ENCODE measurements around the gene CDH19. TPM values are rescaled to one million over a fixed set of nuclear protein-coding genes. Genes with fewer than 3 reads are reported as not detected.

Gene CDH19
- total RNA-seq, 4 donors from 2014 or later: 24.9 to 51.1 (median 38.8) TPM

DNA sequence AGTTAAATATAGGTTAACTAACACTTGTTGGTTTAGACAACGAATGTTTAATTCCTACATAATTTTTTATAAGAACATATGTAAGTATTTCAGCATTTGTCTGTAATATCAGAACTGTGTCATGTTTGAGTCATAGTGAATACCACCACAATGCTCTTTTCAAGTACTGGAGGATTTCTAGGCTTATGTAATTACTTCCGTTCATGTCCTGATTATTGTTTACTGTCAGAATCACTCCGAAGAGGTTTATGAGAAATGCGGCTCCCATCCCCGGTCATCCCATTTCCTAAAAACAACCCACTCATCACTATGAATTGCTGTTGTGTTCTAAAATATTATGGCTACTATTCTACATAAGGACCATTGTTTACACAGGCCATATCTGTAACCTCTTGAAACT is 45.1 kb downstream of the CDH19 start:
- no peak overlapping the region for H3K4me3 ChIP-seq
- H3K9me3 ChIP-seq: peaks cover 0 to 3% (median 0%) of the 10 kb centered on the region in 3 donors
- H3K36me3 ChIP-seq: no peaks in the 10 kb centered on the region
- TF ChIP-seq POLR2A (IDR thresholded peaks at IDR 0.05) (no peak), EP300 (IDR thresholded peaks at IDR 0.05) (no peak), POLR2AphosphoS5 (IDR thresholded peaks at IDR 0.05) (no peak)
- TF ChIP-seq, protein P1, sequence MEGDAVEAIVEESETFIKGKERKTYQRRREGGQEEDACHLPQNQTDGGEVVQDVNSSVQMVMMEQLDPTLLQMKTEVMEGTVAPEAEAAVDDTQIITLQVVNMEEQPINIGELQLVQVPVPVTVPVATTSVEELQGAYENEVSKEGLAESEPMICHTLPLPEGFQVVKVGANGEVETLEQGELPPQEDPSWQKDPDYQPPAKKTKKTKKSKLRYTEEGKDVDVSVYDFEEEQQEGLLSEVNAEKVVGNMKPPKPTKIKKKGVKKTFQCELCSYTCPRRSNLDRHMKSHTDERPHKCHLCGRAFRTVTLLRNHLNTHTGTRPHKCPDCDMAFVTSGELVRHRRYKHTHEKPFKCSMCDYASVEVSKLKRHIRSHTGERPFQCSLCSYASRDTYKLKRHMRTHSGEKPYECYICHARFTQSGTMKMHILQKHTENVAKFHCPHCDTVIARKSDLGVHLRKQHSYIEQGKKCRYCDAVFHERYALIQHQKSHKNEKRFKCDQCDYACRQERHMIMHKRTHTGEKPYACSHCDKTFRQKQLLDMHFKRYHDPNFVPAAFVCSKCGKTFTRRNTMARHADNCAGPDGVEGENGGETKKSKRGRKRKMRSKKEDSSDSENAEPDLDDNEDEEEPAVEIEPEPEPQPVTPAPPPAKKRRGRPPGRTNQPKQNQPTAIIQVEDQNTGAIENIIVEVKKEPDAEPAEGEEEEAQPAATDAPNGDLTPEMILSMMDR (IDR thresholded peaks at IDR 0.05): no peak
- H3K27ac ChIP-seq: no peak overlapping the region
- H3K27me3 ChIP-seq: no peaks in the 10 kb centered on the region
- 78 to 86% methylated on average over 5 of the region's 5 CpGs for WGBS, 2 donors (ENCODE audit: low coverage in 1 of 2)
- no peak for ATAC-seq
- H3K4me1 ChIP-seq: no peaks in the 10 kb centered on the region

DNA sequence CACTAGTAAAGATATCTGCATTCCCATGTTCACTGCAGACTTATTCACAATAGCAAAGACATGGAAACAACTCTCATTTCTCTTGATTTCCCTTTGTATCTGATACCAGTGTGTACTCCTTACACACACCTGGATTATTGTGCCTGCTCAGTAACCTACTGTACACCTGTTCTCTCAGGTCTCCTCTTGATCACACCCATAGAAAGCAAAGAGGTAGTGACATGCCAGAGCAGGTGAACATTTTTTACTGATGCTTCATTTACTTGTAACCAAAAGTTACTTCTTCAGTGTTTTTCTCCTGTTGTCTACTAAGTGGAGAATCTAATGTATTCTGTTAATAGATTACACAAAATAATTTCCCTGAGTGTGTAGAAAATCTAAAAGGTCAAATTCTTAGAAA is 46.8 kb downstream of the CDH19 start:
- no peak overlapping the region for H3K27ac ChIP-seq

DNA sequence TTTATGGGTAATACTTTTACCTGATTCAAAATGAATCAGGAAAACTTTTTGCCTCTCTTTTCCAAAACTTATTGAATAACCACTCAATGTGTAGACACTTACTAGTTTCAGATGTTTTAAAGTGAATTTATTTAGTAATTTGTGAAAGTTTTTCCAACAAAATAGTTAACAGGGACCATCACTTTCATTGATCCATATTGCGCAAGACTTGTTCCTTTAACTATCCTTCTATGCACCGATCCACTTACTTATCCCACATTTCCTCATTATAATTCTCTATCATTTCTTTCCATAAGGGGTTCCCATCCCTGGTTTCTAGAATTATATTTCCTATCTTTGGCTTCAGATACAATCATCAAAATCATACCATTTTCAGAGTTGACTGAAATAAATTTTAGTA is 48.3 kb downstream of the CDH19 start:
- ATAC-seq: no peak
- Histone ChIP-seq H3K27ac (no peak overlapping the region), H3K9me3 (no peaks in the 10 kb centered on the region), H3K4me1 (no peaks in the 10 kb centered on the region), H3K4me3 (no peak overlapping the region), H3K36me3 (no peaks in the 10 kb centered on the region), H3K27me3 (no peaks in the 10 kb centered on the region)
- TF ChIP-seq POLR2A (IDR thresholded peaks at IDR 0.05) (no peak), EP300 (IDR thresholded peaks at IDR 0.05) (no peak)
- TF ChIP-seq, protein P1 (IDR thresholded peaks at IDR 0.05): no peak
- WGBS, 2 donors (ENCODE audit: low coverage in 1 of 2): 95 to 100% methylated on average over 2 of the region's 2 CpGs

More for the DNA sequence above, 46.8 kb downstream of the CDH19 start:
- Histone ChIP-seq H3K9me3 (no peaks in the 10 kb centered on the region), H3K4me3 (no peak overlapping the region), H3K36me3 (no peaks in the 10 kb centered on the region), H3K4me1 (no peaks in the 10 kb centered on the region), H3K27me3 (no peaks in the 10 kb centered on the region)
- TF ChIP-seq POLR2A (IDR thresholded peaks at IDR 0.05): no peak
- no peak for ATAC-seq

DNA sequence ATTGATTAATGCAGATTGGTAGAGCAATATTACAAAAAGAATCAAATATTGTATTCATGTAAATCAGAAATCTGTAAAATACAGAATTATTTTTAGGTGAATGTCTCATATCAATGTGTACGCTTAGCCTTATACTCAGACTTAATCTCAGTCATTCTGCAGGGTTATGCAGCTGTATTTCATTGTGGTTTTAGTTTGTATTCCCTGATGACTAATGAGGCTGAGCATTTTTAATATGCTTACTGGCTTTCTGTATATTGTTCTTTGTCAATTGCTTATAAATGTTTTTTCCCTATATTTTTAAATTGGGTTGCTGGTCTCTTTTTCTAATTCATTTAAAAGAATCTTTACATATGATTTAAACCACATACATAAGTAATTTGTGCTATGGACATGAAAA is 50.1 kb downstream of the CDH19 start:
- TF ChIP-seq, protein P1 (IDR thresholded peaks at IDR 0.05): no peak
- TF ChIP-seq EP300 (IDR thresholded peaks at IDR 0.05): no peak
- TF ChIP-seq POLR2AphosphoS5 (IDR thresholded peaks at IDR 0.05): no peak
- no peak for TF ChIP-seq POLR2A (IDR thresholded peaks at IDR 0.05)
- ATAC-seq: no peak
- Histone ChIP-seq H3K9me3 (no peaks in the 10 kb centered on the region), H3K27me3 (no peaks in the 10 kb centered on the region), H3K36me3 (no peaks in the 10 kb centered on the region), H3K4me3 (no peak overlapping the region), H3K4me1 (no peaks in the 10 kb centered on the region), H3K27ac (no peak overlapping the region)
- 41 to 65% methylated on average over 1 of the region's 1 CpG for WGBS, 2 donors (ENCODE audit: low coverage in 1 of 2)

DNA sequence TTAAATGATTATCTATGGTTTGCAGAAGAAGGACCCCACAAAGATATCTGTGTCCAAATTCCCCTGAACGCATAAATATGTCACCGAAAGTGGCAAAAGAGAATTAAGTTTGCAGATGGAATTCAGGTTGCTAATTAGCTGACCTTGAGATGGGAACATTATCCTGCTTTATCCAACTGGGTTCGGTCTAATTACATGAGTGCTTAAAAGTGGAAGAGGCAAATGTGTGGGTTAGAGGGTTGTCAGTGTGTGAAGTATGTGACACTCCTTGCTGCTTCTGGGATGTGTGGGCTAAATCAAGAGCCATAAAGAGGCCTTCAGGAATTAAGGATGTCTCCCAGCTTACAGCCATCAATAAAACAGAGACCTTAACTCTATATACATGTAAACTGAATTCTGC is 53.5 kb downstream of the CDH19 start:
- TF ChIP-seq EP300 (IDR thresholded peaks at IDR 0.05) (no peak), POLR2A (IDR thresholded peaks at IDR 0.05) (no peak), POLR2AphosphoS5 (IDR thresholded peaks at IDR 0.05) (no peak)
- TF ChIP-seq, protein P1 (IDR thresholded peaks at IDR 0.05): no peak
- H3K9me3 ChIP-seq: no peaks in the 10 kb centered on the region
- no peaks in the 10 kb centered on the region for H3K27me3 ChIP-seq
- H3K27ac ChIP-seq: no peak overlapping the region
- no peaks in the 10 kb centered on the region for H3K36me3 ChIP-seq
- no peaks in the 10 kb centered on the region for H3K4me1 ChIP-seq
- no peak for ATAC-seq
- no peak overlapping the region for H3K4me3 ChIP-seq
- WGBS, 2 donors (ENCODE audit: low coverage in 1 of 2): 71 to 78% methylated on average over 3 of the region's 3 CpGs

DNA sequence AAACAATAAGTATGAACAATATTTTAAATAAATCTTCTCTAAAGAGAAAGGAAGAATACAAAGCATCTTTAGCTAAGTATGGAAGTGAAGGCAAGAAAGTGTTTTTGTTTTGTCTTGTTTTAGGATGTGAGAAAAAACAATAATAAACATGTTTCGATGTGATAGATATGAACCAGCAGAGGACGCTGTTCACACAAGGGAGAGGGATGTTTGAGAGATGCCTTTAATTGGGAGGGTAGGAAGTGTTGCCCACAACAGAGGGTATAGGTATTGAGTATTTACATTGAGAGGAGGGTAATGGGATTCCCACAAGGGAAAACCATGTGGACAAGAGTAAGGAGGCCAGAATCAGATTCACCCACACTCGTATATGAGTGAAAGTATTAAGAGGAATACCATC is 55.1 kb downstream of the CDH19 start:
- Histone ChIP-seq H3K9me3 (no peaks in the 10 kb centered on the region), H3K36me3 (no peaks in the 10 kb centered on the region), H3K4me3 (no peak overlapping the region), H3K27ac (no peak overlapping the region), H3K4me1 (no peaks in the 10 kb centered on the region), H3K27me3 (no peaks in the 10 kb centered on the region)
- TF ChIP-seq, protein P1 (IDR thresholded peaks at IDR 0.05): no peak
- TF ChIP-seq POLR2AphosphoS5 (IDR thresholded peaks at IDR 0.05): no peak
- no peak for TF ChIP-seq EP300 (IDR thresholded peaks at IDR 0.05)
- WGBS, 2 donors (ENCODE audit: low coverage in 1 of 2): 60 to 86% methylated on average over 3 of the region's 3 CpGs
- ATAC-seq: no peak
